Thoracic aorta (tissue), 2 donors: ENCODE data around the gene ITGAV. TPM values are rescaled to one million over a fixed set of nuclear protein-coding genes. Genes with fewer than 3 reads are reported as not detected.

Experiments used
- ATAC-seq: fragments of 150-250 bp; one replicate; pipeline ENCODE4 v1.8.0; 2017; ENCODE audit warnings: low read depth; ENCODE audit not compliant: insufficient number of reproducible peaks, low FRiP score
- DNase-seq: peaks from one replicate; pipeline ENCODE4 v3.0.0-alpha.2; 2020; ENCODE audit warnings: low spot score
- H3K27ac ChIP-seq, 2 donors: fragments of 200-600 bp; sonication (generic); 1 replicate in 1 of 2; 2 replicates in 1 of 2; pipeline ENCODE4 v1.5.1; 2016; ENCODE audit warnings: mild to moderate bottlenecking in 2 of 2, moderate library complexity in 2 of 2
- H3K27me3 ChIP-seq: fragments of 200-600 bp; sonication (generic); replicated peaks from 2 replicates; pipeline ENCODE4 v1.6.0; 2016; ENCODE audit warnings: mild to moderate bottlenecking; ENCODE audit not compliant: insufficient read depth
- H3K36me3 ChIP-seq: fragments of 200-600 bp; sonication (generic); one replicate; pipeline ENCODE4 v1.5.1; 2016
- H3K4me1 ChIP-seq, 2 donors: fragments of 200-600 bp; sonication (generic); 1 replicate in 1 of 2; 2 replicates in 1 of 2; pipeline versions ENCODE4 v1.5.1 to v1.6.0; 2016; ENCODE audit warnings: low read depth in 2 of 2, mild to moderate bottlenecking in 1 of 2; ENCODE audit not compliant: control insufficient read depth in 1 of 2
- H3K4me3 ChIP-seq: fragments of 200-600 bp; sonication (generic); 2 replicates; pipeline ENCODE4 v1.5.1; 2016; ENCODE audit warnings: mild to moderate bottlenecking
- H3K9me3 ChIP-seq: fragments of 200-600 bp; sonication (generic); 2 replicates; pipeline ENCODE4 v1.5.1; 2016
- CTCF ChIP-seq: fragments of 200-600 bp; sonication (generic); IDR thresholded peaks from one replicate; pipeline ENCODE4 v1.5.1; 2019; ENCODE audit warnings: antibody characterized with exemption
- total RNA-seq, 2 donors: library from RNA; depleted of rRNA; stranded (reverse); fragments of >200 nt; gene quantifications; one replicate each; pipeline versions ENCODE4 v1.1.0 to v1.2.3, GENCODE V29; 2016

Gene ITGAV
- total RNA-seq, 2 donors from 2014 or later: 160 to 195 TPM

DNA sequence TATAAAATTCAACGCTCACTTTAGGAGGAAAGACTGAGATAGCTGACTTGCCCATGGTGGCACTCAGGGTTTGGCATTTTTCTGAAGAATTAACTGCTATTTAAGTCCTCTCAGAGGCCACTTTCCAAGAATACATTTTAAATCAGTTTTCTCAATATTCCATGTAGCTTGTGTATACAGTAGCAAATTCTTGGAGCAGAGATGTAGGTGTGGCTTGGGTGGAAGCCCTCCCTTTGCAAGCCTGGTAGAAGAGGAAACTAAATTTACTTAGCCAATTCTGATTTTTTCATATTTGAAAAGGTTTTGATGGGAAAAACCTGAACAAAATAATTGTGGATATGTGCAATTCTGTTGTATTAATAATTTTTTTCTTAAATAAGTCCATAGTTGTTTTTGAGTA is 14.0 kb upstream of the ITGAV start:
- Histone ChIP-seq H3K27ac (peak overlapping the region; percentile 44 to 70), H3K4me3 (no peak overlapping the region), H3K9me3 (no peaks in the 10 kb centered on the region), H3K27me3 (no peaks in the 10 kb centered on the region), H3K4me1 (peaks cover 23 to 32% of the 10 kb centered on the region in 2 donors), H3K36me3 (no peaks in the 10 kb centered on the region)
- TF ChIP-seq CTCF: no peak
- DNase-seq (no peak), ATAC-seq (no peak)

- Histone ChIP-seq H3K27ac (peak overlapping the region; percentile 44 to 70), H3K4me3 (no peak overlapping the region), H3K36me3 (no peaks in the 10 kb centered on the region), H3K4me1 (peaks cover 23 to 28% of the 10 kb centered on the region in 2 donors), H3K27me3 (no peaks in the 10 kb centered on the region), H3K9me3 (no peaks in the 10 kb centered on the region)
- ATAC-seq (no peak), DNase-seq (no peak)
- TF ChIP-seq CTCF: no peak
Measured at GRCh38 chr2:186576614-186577013, 13.2 kb upstream of the ITGAV start.

GRCh38 chr2:186582698-186583097 is 7.2 kb upstream of the ITGAV start:
- ATAC-seq (no peak), DNase-seq (no peak)
- Histone ChIP-seq H3K36me3 (no peaks in the 10 kb centered on the region), H3K27me3 (no peaks in the 10 kb centered on the region), H3K4me3 (no peak overlapping the region), H3K4me1 (no peaks in the 10 kb centered on the region), H3K9me3 (no peaks in the 10 kb centered on the region), H3K27ac (no peak overlapping the region)
- TF ChIP-seq CTCF: no peak

DNA sequence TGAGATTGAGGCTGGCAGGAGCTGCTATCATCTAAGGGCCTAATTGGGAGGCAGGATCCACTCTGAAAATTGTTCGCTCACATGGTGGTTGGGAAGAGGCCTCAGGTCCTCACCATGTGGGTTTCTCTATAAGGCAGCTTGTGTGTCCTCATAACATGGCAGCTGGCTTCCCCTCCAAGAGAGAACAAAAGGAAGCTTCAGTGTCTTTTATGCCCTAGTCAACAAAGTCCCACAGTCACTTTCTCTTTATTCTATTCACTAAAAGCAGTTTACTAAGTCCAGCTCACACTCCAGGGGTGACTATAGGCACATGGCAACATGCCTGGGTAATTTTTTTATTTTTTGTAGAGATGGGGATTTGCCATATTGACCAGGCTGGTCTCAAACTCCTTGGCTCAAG is 5.8 kb upstream of the ITGAV start:
- Histone ChIP-seq H3K27me3 (no peaks in the 10 kb centered on the region), H3K4me1 (peaks cover 5 to 10% of the 10 kb centered on the region in 2 donors), H3K36me3 (no peaks in the 10 kb centered on the region), H3K27ac (no peak overlapping the region), H3K4me3 (no peak overlapping the region), H3K9me3 (no peaks in the 10 kb centered on the region)
- no peak for TF ChIP-seq CTCF
- DNase-seq: no peak
- ATAC-seq: no peak

DNA sequence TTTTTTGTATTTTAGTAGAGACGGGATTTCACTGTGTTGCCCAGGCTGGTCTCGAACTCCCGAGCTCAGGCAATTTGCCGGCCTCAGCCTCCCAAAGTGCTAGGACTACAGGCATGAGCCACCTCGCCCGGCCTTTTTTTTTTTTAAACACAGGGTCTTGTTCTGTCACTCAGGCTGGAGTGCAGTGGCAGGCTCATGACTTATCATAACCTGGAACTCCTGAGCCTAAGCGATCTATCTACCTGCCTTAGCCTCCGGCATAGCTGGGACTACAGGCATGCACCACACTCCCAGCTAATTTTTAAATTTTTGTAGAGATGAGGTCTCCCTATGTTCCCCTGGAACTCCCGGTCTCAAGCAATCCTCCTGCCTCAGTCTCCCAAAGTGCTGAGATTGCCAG is 1.4 kb upstream of the ITGAV start:
- Histone ChIP-seq H3K4me1 (peaks cover 20 to 24% of the 10 kb centered on the region in 2 donors), H3K27ac (peak overlapping the region in 1 of 2 donors; percentile 98), H3K4me3 (peak overlapping the region; percentile 97), H3K9me3 (no peaks in the 10 kb centered on the region), H3K36me3 (no peaks in the 10 kb centered on the region), H3K27me3 (no peaks in the 10 kb centered on the region)
- no peak for DNase-seq
- TF ChIP-seq CTCF: no peak
- no peak for ATAC-seq
